Esophagus muscularis mucosa (tissue), 4 donors: Measurements from ENCODE around the gene MIA3. TPM values are rescaled to one million over a fixed set of nuclear protein-coding genes. Genes with fewer than 3 reads are reported as not detected.
A peak's percentile ranks its signal among the peaks of the same experiment; 100 is the strongest.
"Not testable (repeated sequence)": the region's sequence is repeated elsewhere in the genome, so short reads cannot be mapped to it uniquely, and the experiment has no call there.

Source experiments
- DNase-seq: peaks from one replicate; pipeline ENCODE4 v3.0.0-alpha.2; 2017; ENCODE audit errors: extremely low spot score
- H3K27ac ChIP-seq, 4 donors: fragments of 200-600 bp; sonication (generic); replicated peaks in 1 of 4; 1 replicate in 3 of 4; 2 replicates in 1 of 4; pipeline ENCODE4 v1.5.1; 2016 to 2019; ENCODE audit warnings: mild to moderate bottlenecking in 1 of 4
- H3K27me3 ChIP-seq, 4 donors: fragments of 200-600 bp; sonication (generic); one replicate each; pipeline versions ENCODE4 v1.5.1 to v1.6.0; 2016 to 2019
- H3K36me3 ChIP-seq, 4 donors: fragments of 200-600 bp; sonication (generic); one replicate each; pipeline ENCODE4 v1.5.1; 2016 to 2019
- H3K4me1 ChIP-seq, 4 donors: fragments of 200-600 bp; sonication (generic); one replicate each; pipeline ENCODE4 v1.5.1; 2016 to 2019
- H3K4me3 ChIP-seq, 4 donors: fragments of 200-600 bp; sonication (generic); 1 replicate in 2 of 4; 2 replicates in 2 of 4; pipeline ENCODE4 v1.5.1; 2016 to 2019; ENCODE audit warnings: mild to moderate bottlenecking in 4 of 4, moderate library complexity in 1 of 4
- H3K9me3 ChIP-seq, 4 donors: fragments of 200-600 bp; sonication (generic); 1 replicate in 3 of 4; 2 replicates in 1 of 4; pipeline ENCODE4 v1.5.1; 2016 to 2019
- EP300 ChIP-seq: sonication (generic); formaldehyde crosslinking; IDR thresholded peaks from one replicate; pipeline ENCODE4 v1.6.1; 2017; ENCODE audit warnings: antibody characterized with exemption
- POLR2A ChIP-seq: fragments of 450-650 bp; IDR thresholded peaks from one replicate; pipeline ENCODE4 v1.6.1; 2017; ENCODE audit warnings: antibody characterized with exemption, moderate library complexity, mild to moderate bottlenecking, low read depth
- POLR2AphosphoS5 ChIP-seq, 2 donors: sonication (generic); formaldehyde crosslinking; IDR thresholded peaks; one replicate each; pipeline ENCODE4 v1.6.1; 2017; ENCODE audit warnings: antibody characterized with exemption in 2 of 2
- WGBS: methylation state at CpG from one replicate; pipeline ENCODE4 v1.1.5; 2018; 5-methylcytosine and 5-hydroxymethylcytosine counted together
- intact Hi-C: fragments of 100-400 bp; cut with DNase I; formaldehyde crosslinking; loops from one replicate; pipeline ENCODE4 v1.15.1; 2023
- total RNA-seq, 4 donors: library from RNA; depleted of rRNA; stranded (reverse); fragments of >200 nt; gene quantifications; one replicate each; pipeline versions ENCODE4 v1.1.0 to v1.2.1, GENCODE V29; 2016
- TF ChIP-seq, protein P1 (sequence below), 3 experiments: fragments of 200-600 bp in 2 of 3; fragments of 450-650 bp in 1 of 3; sonication (generic) in 2 of 3; IDR thresholded peaks; one replicate each; pipeline ENCODE4 v1.5.1; 2017 to 2019; ENCODE audit warnings: antibody characterized with exemption in 3 of 3, mild to moderate bottlenecking in 2 of 3, moderate library complexity in 1 of 3

The MIA3 gene
- total RNA-seq, 4 donors from 2014 or later = 36.1 to 53.0 (median 49.0) TPM

- Histone ChIP-seq H3K27me3 (no peaks in the 10 kb centered on the region), H3K36me3 (no peaks in the 10 kb centered on the region), H3K4me3 (no peak overlapping the region), H3K9me3 (no peaks in the 10 kb centered on the region), H3K4me1 (no peaks in the 10 kb centered on the region), H3K27ac (no peak overlapping the region)
- WGBS = 100% methylated on average over 1 of the region's 1 CpG
- TF ChIP-seq EP300 (no peak), POLR2AphosphoS5 (IDR thresholded peaks at IDR 0.05) (no peak), POLR2A (no peak)
- TF ChIP-seq, protein P1, sequence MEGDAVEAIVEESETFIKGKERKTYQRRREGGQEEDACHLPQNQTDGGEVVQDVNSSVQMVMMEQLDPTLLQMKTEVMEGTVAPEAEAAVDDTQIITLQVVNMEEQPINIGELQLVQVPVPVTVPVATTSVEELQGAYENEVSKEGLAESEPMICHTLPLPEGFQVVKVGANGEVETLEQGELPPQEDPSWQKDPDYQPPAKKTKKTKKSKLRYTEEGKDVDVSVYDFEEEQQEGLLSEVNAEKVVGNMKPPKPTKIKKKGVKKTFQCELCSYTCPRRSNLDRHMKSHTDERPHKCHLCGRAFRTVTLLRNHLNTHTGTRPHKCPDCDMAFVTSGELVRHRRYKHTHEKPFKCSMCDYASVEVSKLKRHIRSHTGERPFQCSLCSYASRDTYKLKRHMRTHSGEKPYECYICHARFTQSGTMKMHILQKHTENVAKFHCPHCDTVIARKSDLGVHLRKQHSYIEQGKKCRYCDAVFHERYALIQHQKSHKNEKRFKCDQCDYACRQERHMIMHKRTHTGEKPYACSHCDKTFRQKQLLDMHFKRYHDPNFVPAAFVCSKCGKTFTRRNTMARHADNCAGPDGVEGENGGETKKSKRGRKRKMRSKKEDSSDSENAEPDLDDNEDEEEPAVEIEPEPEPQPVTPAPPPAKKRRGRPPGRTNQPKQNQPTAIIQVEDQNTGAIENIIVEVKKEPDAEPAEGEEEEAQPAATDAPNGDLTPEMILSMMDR (IDR thresholded peaks at IDR 0.05) = no peak
- intact Hi-C loops = no loop called here
- DNase-seq = no peak
Measured at GRCh38 chr1:222606757-222607156, 11.1 kb upstream of the MIA3 start.

GRCh38 chr1:222609111-222609510, 8.8 kb upstream of the MIA3 start:
- H3K9me3 ChIP-seq, intact Hi-C loops, H3K4me3 ChIP-seq, DNase-seq, H3K27ac ChIP-seq, H3K36me3 ChIP-seq, H3K4me1 ChIP-seq, H3K27me3 ChIP-seq: not testable (repeated sequence)
- WGBS = 52% methylated on average over 1 of the region's 1 CpG

DNA sequence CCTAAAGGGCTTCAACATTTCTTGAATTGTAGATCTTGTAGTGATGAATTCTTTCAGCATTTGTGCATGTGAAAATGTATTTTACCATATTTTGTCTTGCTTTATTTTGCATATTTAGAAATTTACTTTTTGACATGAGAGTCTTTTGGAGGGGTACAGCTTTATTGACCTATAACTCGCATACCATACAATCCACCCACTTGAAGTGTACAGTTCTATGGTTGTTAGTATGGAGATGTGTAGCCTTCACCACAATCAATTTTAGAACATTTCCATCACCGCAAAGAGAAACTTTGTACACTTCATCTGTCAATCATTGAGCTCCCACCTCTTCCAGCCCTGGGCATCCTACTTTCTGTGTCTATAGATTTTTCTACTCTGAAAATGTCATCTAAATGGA, 7.2 kb upstream of the MIA3 start:
- Histone ChIP-seq H3K9me3 (no peaks in the 10 kb centered on the region), H3K4me1 (no peaks in the 10 kb centered on the region), H3K36me3 (no peaks in the 10 kb centered on the region), H3K4me3 (no peak overlapping the region), H3K27ac (no peak overlapping the region), H3K27me3 (no peaks in the 10 kb centered on the region)
- intact Hi-C loops = no loop called here
- TF ChIP-seq POLR2AphosphoS5 (IDR thresholded peaks at IDR 0.05) (no peak), EP300 (no peak), POLR2A (no peak)
- TF ChIP-seq, protein P1 (IDR thresholded peaks at IDR 0.05) = no peak
- DNase-seq = no peak
- 95% methylated on average over 2 of the region's 2 CpGs for WGBS

DNA sequence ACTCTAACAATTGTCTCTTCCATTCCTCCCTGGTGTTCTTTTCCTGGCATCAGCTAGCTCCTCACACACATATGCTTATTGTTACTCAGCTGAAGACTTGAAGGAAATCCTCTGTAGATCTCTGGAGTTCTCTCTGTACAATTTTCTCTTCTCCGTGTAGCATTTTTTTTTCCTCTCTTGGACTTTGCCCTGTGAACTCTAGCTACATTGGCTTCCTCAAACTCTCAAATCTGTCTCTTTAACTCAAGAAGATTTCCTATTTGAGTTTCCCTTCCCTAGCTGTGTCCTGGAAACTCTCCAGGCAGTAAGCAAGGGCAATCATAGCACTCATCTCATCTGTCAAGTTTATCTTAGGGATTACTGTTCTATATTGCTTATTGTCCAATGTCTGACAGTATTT, 4.3 kb upstream of the MIA3 start:
- intact Hi-C loops = no loop called here
- no peaks in the 10 kb centered on the region for H3K9me3 ChIP-seq
- H3K4me3 ChIP-seq = no peak overlapping the region
- 53% methylated on average over 1 of the region's 1 CpG for WGBS
- H3K27me3 ChIP-seq = no peaks in the 10 kb centered on the region
- H3K36me3 ChIP-seq = no peaks in the 10 kb centered on the region
- no peak for TF ChIP-seq POLR2AphosphoS5 (IDR thresholded peaks at IDR 0.05)
- TF ChIP-seq, protein P1 (IDR thresholded peaks at IDR 0.05) = no peak
- no peak overlapping the region for H3K27ac ChIP-seq
- no peak for DNase-seq
- peaks cover 0 to 9% (median 4%) of the 10 kb centered on the region in 4 donors for H3K4me1 ChIP-seq

DNA sequence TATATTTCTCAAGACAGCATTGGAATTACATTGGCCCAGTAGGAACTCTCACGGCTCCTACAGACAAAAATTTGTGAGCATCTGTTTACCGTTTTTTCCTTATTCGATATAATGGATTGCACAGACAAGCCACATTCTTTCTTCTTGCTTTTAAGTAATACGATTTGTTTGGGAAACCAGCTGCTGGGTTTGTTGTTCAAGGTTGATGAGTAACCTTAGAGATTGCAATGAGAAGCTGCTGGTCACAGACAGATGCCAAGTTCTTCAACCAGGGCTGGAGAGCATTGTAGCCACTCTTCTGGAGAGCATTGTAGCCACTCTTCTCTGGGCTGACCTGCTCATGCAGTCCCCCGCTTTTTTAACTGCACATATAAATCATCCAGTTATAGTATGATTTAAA, 1.4 kb upstream of the MIA3 start:
- no peak for DNase-seq
- 84% methylated on average over 5 of the region's 5 CpGs for WGBS
- peaks cover 0 to 4% (median 2%) of the 10 kb centered on the region in 4 donors for H3K36me3 ChIP-seq
- no peaks in the 10 kb centered on the region for H3K9me3 ChIP-seq
- intact Hi-C loops = loop anchor here (5.0 kb wide), 1 partner anchor 149 kb away; no protein-coding TSS in a partner anchor
- peak overlapping the region in 2 of 4 donors; percentile 75 to 80 for H3K27ac ChIP-seq
- no peak overlapping the region for H3K4me3 ChIP-seq
- peaks cover 4 to 30% (median 21%) of the 10 kb centered on the region in 4 donors for H3K4me1 ChIP-seq
- TF ChIP-seq EP300 = no peak
- no peak for TF ChIP-seq POLR2AphosphoS5 (IDR thresholded peaks at IDR 0.05)
- TF ChIP-seq, protein P1 (IDR thresholded peaks at IDR 0.05) = no peak
- TF ChIP-seq POLR2A = no peak
- H3K27me3 ChIP-seq = no peaks in the 10 kb centered on the region
